ENCODE measurements around the gene HS3ST3A1. TPM values are rescaled to one million over a fixed set of nuclear protein-coding genes. Genes with fewer than 3 reads are reported as not detected.
"Not testable (repeated sequence)": the region's sequence is repeated elsewhere in the genome, so short reads cannot be mapped to it uniquely, and the experiment has no call there.

The HS3ST3A1 gene
- total RNA-seq, 1 donor from 2014 or later = 4.8 TPM

DNA sequence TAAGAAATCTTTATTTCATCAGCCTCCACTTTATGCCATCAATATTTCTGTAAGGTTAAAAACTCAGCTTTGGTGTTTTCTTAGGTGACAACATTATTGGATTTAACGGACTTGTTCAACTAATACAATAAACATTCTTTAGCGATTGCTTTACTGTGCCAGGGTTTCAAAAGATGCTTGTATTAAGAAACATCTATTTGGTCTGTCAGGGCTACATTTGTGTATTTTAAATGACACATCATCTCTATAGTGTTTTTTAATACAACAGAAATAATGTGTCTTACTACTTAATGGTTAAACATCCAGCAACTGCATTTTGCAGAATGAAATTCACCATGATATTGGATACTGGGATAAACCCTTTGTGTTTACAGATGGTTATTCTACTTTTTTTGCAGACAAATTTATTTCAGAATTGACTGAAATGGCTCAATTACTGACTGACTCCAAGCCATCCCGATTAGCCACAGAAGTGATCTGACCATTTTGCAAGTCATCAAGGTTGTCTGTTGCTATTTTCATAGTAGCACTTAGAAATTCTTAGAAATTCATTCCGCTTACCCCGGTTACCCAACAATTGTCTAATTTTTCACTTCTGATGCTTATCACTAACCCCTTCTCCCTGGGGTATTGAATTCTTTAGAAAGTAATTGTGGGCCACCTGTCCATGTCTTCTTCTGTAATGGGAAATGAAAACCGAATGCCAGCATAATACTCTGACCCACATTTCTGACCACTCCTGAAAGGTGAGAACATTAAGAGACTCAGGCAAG lies 63.7 kb downstream of the HS3ST3A1 start:
- no peak for ATAC-seq

DNA sequence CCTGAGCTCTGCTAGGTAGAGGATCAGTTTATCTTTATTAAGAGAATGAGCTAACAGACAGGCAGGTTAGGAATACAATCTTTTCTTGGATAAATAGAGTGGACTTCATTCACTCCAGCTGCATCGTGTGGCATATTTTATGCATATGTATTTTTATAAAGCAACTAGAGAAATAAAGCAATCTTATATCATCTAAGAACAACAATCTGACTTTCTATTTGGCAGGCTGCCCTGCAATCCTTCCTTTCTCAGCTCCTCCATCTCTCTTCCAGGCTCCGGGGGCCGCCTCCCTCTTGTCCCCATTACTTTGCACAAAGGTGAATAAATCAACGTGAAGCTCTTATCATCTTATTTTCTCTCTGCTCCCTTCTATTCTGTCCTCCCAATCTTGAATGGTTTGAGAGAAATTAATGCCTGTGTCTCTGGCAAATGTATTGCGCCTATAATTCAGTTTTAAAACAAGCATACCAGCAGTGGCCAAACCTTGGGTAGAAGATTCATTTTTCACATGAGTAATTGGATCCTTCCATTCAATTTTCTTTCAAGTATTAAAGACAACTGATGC lies 64.5 kb downstream of the HS3ST3A1 start:
- ATAC-seq = no peak

DNA sequence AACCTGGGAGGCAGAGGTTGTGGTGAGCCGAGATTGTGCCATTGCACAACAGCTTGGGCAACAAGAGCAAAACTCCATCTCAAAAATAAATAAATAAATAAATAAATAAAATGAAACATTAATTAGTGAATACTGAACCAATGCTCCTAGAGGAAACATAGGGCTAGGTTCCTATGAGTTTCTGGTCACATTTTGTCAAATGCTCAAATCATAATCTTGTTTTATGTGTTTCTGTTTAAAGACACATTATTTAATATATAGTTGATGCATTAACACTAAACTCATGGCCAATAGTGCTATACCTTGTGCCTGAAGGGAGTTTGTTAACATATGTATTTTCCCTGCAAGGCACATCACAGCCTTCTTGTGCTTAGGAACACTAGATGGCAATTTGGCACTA lies 66.8 kb downstream of the HS3ST3A1 start:
- no peak for ATAC-seq

DNA sequence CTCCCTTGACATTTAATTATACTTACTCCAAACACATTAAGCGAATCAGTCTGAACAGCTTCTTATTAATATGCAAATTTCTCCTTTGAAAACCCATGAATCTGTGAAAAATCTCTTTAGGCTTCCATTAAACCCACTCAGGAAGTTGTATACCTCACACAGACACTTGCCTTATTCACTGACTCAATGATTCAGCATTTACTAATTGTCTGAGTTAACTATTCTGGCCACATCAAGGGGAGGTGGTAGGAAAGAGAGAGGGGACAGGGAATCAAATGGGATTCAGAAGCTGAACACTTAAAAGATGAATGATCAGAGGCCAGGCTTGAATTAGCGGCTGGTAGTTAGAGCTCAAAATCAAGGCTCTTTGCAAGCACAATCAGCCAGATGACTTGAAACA lies 70.0 kb downstream of the HS3ST3A1 start:
- ATAC-seq = no peak

DNA sequence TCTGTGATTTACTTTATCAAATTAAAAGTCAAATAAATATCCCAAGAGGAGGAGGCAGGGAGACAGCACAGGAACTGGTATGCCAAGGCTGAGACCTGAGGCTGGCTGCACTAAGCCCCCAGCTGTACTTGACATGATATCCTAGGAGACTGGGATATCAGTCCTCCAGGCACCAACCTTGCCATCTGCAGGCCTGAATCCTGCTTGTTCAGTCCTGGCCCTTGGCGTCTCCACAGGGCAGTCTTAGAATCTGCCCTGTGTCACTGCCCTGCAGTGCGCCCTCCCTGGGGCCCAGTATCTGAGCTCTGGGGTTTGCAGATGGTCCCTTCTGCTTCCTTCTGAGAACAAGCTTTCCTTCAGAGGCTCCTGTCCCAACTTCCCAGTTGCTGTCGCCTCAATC lies 75.9 kb downstream of the HS3ST3A1 start:
- ATAC-seq = no peak

DNA sequence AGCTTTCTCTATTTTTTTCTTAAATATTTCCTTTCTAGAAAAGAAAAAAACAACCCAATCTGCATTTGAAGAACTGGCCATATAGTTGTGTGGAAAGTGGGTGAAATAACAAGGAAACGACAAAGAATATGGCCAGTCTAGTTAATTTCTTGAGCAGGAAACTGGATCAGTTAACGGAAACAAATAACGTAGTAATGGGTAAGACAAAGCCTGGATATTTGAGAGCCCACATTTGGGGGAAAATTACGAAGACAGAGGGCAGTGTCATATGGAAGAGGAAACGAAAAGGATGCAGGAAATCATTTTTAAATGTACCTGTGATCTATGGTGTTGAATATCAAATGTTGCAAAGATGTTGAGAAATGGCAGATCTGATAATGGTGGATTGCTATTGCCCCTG lies 78.6 kb downstream of the HS3ST3A1 start:
- no peak for ATAC-seq

DNA sequence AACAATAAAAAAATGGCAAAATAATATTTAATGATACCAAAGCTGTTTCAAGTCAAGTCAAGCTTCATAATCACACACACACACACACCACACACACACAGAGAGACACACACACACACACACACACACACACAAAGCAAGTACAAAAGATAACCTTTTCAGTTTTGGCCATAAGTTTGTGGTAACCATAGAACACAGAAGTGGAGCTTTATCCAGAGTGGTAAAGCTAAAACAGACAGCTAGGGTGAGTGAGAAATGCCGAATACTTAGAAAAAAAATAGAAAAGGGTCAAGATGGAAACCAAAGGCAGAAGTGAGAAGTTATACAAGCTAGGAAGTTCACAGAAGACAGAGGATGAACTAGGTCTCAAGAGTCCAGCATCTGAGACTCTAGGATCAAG lies 79.0 kb downstream of the HS3ST3A1 start:
- ATAC-seq = no peak

DNA sequence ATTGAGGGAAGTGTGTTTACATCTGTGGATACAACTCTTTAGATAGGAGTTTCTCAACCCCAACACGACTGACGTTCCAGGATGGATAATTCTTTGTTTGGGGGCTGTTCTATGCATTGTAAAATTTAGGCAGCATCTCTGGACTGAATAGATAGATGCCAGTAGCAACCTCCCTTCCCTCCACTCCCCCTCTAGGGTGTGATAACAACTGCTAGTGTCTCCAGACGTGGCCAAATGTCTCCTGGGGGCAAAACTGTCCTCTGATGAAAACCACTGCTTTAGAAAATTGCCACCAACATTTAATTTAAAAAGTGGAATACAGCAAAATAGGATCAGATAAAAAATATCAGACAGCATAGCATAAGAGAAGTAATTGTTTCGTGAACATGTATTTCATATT lies 79.9 kb downstream of the HS3ST3A1 start:
- ATAC-seq = no peak

DNA sequence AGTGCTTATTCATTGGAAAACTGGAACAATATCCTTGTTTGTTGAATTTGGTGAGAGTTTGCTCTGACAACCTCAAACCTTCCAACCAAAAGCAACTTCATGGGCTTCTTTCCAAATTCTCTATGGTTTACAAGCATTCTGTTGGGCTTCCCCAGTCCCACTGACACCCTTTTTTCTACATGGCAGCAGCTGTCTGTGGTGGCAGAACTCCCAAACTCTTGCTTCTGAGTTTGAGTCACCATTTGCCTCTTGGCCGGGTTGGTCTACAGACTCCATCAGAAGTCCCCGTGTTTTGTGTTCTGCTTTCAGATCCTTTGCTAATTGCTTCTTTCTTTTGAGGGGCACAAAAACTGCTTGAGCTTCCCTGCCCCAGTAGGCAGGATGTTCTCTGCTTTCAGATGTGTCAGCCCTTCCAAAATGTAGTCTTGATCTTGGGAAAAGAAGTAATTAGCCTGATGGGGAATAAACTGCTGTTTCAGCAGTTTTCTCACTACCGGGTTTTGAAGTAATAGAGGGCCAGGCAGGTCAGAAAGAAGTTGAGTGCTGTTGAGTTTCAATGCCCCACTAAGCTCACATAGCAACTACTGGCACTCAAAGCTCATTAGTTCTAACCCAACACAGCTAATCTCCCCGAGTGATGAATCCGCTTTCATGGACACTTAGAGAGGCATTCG lies 80.7 kb downstream of the HS3ST3A1 start:
- no peak for ATAC-seq

DNA sequence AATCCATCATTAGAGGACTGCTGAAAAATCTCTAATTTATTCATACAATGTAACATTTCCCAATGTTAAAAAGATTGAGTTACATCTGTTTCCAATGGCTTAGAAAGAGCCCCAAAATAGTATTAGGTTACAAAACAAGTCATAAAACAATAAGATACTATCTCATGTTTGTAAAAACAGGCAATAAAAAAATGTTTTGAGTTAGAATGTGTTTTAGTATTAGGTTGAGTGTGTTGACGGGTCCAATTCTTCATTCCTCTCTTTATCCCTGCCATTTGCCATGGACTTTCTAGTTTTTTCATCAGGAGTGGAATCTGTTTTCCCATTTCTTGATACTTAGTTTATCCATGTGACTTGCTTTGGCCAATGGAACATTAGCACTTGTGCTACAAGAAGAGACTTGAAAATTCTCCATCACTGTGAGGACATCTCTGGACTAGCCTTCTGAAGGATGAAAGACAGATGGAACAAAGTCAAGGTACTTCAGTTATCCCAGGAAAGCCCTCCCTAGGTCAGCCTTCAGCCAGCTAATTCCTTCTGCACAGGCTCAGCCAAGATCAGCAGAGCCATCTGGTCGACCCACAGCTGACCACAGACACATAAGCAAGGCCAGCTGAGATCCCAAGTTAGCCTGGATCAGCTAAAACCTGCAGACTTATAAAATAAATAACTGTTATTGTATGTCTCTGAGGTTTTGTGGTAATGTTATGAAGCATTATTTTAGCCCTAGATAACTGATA lies 83.3 kb downstream of the HS3ST3A1 start:
- no peak for ATAC-seq

DNA sequence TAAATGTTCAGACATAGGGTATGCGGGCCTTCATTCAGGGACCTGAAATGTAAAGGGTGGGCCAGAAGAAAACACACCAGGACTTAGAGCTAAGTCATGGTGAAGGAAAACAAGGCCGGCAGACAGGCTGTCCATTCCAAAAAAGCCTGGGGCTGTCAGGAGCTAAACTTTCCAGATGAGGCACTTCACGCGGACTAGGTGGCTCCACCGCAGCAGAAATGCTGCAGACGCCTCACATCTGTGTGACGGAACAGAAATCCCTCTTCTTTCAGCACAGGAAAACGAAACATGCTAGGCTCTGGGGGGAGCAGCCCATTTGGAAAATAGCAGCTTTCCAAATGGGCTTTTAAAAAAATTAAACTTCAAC lies 88.7 kb downstream of the HS3ST3A1 start:
- no peak for ATAC-seq

DNA sequence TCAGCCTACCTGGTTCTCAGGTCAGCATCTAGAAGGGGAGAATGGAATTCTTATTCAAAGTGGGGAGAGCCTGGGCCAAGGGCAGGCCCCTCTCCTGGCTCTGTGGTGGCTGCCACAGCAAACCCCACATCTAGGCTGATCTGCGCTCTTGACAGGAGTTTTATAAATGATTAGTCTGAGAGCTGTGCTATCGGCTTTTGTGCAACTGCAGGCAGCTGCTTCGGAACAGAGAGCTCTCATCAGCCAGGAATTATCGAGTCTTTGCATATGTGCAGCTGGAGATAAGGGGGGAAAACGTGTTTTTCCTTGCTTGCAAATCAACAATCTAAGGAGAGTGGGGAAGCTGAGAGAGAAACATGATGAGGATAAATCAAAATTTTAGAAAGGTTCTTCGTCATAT lies 91.7 kb downstream of the HS3ST3A1 start:
- no peak for ATAC-seq

DNA sequence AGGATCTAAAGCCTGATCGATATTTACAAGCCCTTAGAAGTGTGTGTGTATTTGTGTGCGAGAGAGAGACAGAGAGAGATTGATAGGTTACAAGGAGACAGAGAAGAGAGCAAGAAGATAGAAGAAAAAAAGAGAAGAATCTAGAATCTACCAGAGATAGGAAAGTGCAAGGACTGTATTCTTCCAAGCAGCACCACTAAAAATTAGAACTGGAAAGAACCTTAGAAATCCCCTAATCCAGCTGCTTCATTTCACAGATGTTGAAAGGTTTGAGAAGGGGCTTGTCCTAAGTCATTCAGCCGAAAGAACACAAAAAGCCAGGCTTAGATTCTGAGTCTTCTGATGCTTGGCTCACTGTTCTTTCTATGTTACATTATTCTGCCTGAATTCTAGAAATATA lies 92.2 kb downstream of the HS3ST3A1 start:
- no peak for ATAC-seq

DNA sequence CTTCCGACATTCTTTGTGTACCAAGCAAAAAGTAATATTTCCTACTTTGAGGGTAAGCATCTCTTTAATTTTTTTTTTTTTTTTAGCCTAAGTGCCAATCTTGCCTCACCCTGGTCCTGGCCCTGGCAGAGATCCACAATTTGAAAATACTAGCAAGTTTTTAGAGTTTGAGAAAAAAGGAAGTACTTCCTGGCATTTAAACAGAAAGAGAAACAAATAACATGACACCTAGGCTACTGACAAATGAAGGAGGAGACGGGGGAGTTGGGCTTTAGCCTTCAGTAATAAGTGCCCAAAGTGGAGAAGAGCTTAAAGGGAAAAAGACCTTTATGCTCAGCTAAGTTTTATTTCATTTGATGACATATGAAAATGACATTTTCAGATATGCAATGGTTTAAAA lies 92.8 kb downstream of the HS3ST3A1 start:
- ATAC-seq = no peak

DNA sequence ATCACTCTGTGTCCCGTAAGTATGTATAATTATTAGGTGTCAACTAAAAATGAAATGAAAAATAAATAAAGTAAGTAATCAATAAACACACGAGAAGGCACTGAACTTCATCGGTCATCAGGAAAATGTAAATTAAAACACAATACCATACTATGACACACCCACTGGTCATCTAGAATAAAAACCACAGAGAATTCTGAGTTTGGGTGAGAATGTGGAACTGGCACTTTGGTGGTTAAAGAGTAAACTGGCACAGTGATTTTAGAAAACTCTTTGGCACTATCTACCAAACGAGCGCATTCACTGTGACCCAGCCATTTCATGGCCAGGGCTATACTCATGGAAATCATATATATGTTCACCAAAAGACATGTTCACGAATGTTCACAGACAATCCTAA lies 98.2 kb downstream of the HS3ST3A1 start:
- ATAC-seq = no peak

DNA sequence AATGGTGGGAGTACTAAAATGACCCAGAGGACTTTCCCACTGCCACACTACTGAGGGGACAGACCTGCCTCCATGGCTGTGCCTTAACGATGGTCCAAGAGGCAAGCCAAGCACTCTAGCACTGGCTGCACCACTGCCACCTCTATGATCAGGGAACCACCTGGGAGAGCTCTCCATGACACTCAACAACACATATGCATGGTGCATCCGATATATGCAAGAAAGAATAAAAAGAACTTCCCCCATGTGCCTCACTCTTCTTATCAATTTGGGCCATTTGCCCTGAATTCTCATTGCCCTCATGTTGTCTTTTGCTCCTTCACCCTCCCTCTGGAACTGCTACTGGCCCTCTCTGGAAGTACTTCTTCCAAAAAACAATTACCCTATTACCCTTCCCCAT lies 99.5 kb downstream of the HS3ST3A1 start:
- ATAC-seq = no peak

DNA sequence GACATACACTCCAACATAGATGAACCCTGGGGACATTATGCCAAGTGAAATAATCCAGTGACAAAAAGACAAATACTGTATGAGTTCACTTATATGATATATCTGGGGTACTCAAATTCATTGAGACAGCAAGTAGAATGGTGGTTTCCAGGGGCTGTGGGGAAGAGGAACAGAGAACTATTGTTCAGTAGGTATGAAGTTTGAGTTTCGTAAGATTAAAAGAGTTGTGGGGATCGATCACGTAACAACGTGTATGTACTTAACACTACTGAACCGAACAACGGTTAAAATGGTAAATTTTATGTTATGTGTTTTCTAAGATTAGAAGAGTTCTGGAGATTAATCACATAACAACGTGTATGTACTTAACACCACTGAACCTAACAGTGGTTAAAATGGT lies 100.8 kb downstream of the HS3ST3A1 start:
- no peak for ATAC-seq

DNA sequence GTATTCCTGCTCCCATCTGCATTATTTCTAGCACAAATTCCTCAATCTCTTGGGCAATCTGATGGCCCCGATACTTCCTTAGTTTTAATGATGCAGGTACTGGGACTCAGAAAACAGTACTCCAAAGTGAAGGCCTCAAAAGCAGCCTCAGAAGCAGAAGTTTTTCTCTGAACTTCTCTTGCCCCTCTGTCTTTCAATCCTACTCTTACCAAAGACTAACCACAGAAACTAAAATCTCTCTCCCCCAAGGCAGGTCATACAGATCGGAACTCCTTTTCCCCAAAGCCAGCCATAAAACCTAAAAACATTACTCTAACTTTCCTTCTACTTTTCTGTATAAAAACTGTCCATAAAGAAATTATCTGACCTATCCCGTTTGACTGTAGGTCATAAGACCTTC lies 103.5 kb downstream of the HS3ST3A1 start:
- ATAC-seq = no peak

DNA sequence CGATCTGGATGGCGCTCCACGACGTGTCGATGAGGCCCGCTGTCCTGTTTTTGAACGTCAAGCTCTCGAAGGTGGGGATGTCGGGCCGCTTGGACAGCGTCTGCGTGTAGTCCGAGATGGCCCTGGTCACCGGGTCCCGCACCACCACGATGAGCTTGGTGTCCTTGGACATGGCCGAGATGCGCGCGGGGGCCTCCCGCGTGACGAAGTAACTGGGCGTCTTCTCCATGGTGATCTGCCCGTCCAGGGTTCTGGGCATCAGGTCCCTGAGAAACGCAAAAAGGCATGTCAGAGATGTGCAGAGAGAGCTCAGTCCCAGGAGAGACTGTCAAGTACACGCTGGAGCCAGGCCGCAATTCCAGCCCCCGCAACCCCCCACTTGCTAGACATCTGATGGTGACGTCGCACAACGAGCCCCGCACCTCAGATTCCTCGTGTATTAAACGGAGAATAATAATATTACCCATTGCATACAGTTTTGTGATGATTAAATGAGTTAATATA lies 105.1 kb downstream of the HS3ST3A1 start:
- not testable (repeated sequence) for ATAC-seq

DNA sequence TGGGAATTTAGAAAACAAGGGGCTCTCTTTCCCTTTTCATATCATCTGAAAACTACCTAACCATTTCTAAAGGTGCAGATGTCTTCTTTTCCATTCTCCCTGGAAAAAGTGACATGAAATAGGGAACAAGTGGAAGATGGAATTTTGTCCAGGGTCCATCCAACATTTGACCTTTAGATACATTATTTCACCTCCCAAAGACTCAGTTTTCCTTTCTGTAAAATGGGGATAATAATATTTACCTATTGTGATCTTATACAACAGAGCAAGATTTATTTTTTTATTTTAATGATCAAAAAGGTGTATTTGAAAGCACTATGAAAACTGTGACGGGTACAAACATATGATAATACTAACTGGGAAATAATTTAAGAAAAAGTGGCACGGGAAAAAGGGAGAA lies 106.3 kb downstream of the HS3ST3A1 start:
- no peak for ATAC-seq

DNA sequence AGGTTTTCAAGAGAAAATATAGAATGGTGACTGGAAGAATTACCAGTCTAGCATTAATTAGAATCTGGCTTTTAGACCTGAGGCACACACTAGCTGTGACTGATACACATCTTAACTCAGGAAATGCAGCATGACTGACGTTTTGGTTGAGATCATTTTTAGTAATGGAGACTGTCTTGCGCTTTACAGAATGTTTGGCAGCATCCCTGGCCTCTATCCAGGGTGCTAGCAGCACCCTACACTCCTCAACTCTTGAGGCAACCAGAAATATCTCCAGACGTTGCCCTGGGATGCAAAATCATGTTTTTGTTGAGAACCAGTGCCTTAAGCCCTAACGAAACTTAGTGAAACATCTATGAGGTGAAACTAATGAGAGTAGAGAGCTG lies 109.0 kb downstream of the HS3ST3A1 start:
- ATAC-seq = no peak

DNA sequence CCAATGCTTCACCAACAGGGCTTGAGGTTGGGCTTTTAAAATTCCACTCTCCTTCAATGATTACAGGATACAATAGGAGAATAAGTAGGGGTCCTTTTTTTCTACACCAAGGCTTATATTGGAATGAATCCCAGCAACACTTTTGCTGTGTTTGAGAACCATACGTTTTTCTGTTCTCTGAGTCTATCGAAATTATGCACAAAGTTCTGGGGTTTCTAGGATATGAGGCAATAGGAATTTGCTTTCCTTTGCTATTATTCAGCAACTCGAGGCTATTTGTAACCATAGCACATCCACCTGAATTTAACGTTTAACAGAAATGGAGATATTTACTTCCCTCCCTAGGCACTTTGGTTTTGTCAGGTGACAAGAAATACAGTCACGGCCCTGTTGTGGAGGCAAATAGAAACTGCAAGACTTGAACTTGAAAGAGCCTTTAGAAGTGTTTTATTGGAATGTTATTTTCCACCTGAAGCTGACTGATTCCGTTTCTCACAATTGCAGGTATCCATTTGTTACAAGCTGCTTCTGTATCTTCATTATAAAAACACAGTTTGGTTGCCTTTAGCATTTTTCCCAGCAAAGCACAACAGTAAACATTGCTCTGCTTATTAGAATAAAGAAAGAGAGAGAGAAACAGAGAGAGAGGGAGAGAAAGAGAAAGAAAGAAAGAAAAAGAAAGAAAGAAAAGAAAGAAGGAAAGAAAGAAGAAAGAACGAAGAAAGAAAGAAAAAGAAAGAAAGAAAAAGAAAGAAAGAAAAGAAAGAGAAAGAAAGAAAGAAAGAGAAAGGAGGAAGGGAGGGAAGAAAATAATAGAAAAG lies 109.6 kb downstream of the HS3ST3A1 start:
- no peak for ATAC-seq
